ENCODE data around the gene NME9. TPM values are rescaled to one million over a fixed set of nuclear protein-coding genes. Genes with fewer than 3 reads are reported as not detected.
"Not testable (repeated sequence)": the region's sequence is repeated elsewhere in the genome, so short reads cannot be mapped to it uniquely, and the experiment has no call there.

The NME9 gene
- 1 to 10 TPM in 1 of 2 donors, not detected in 1; 3.7 TPM for total RNA-seq

GRCh38 chr3:138329127-138329983, at the start of gene NME9:
Gene NME9 (minus strand): TSS chr3:138329851. CDS start chr3:138329335, 516 bp downstream.
- Mint-ChIP-seq H3K27ac (peak within 1 kb of the TSS; percentile 68 to 93), H3K36me3 (no peaks in the 10 kb centered on the region), H3K9me3 (no peaks in the 10 kb centered on the region)
- ATAC-seq (peak; percentile 91 to 92), DNase-seq (ENCODE audit: low spot score in 2 of 2) (peak; percentile 87)

GRCh38 chr3:138378990-138379389, 49.3 kb upstream of the NME9 start:
- no peak for ATAC-seq
- Mint-ChIP-seq H3K9me3 (no peaks in the 10 kb centered on the region), H3K36me3 (no peaks in the 10 kb centered on the region), H3K27ac (no peak overlapping the region)
- DNase-seq (ENCODE audit: low spot score in 2 of 2): no peak

GRCh38 chr3:138378331-138378730, 48.7 kb upstream of the NME9 start:
- DNase-seq (ENCODE audit: low spot score in 2 of 2) (no peak), ATAC-seq (no peak)
- Mint-ChIP-seq H3K27ac (peak overlapping the region in 1 of 2 donors; percentile 15), H3K9me3 (no peaks in the 10 kb centered on the region), H3K36me3 (no peaks in the 10 kb centered on the region)

GRCh38 chr3:138377804-138378203, 48.2 kb upstream of the NME9 start:
- no peak overlapping the region for H3K27ac Mint-ChIP-seq
- ATAC-seq: no peak
- no peaks in the 10 kb centered on the region for H3K9me3 Mint-ChIP-seq
- H3K36me3 Mint-ChIP-seq: no peaks in the 10 kb centered on the region
- no peak for DNase-seq (ENCODE audit: low spot score in 2 of 2)

- not testable (repeated sequence) for H3K36me3 Mint-ChIP-seq; DNase-seq (ENCODE audit: low spot score in 2 of 2); ATAC-seq; H3K27ac Mint-ChIP-seq; H3K9me3 Mint-ChIP-seq
Measured at GRCh38 chr3:138377212-138377611, 47.6 kb upstream of the NME9 start.

- ATAC-seq: no peak
- no peaks in the 10 kb centered on the region for H3K36me3 Mint-ChIP-seq
- DNase-seq (ENCODE audit: low spot score in 2 of 2): no peak
- H3K27ac Mint-ChIP-seq: no peak overlapping the region
- no peaks in the 10 kb centered on the region for H3K9me3 Mint-ChIP-seq
Measured at GRCh38 chr3:138376663-138377062, 47.0 kb upstream of the NME9 start.

- Mint-ChIP-seq H3K36me3 (peaks cover 0 to 5% of the 10 kb centered on the region in 2 donors), H3K27ac (no peak overlapping the region), H3K9me3 (no peaks in the 10 kb centered on the region)
- DNase-seq (ENCODE audit: low spot score in 2 of 2) (no peak), ATAC-seq (no peak)
Measured at GRCh38 chr3:138375447-138375846, 45.8 kb upstream of the NME9 start.

- no peak overlapping the region for H3K27ac Mint-ChIP-seq
- H3K36me3 Mint-ChIP-seq: peaks cover 0 to 5% of the 10 kb centered on the region in 2 donors
- no peak for ATAC-seq
- no peak for DNase-seq (ENCODE audit: low spot score in 2 of 2)
- H3K9me3 Mint-ChIP-seq: no peaks in the 10 kb centered on the region
Measured at GRCh38 chr3:138374573-138375134, 45.0 kb upstream of the NME9 start.

GRCh38 chr3:138373736-138374094, 44.1 kb upstream of the NME9 start:
- Mint-ChIP-seq H3K36me3 (peaks cover 0 to 5% of the 10 kb centered on the region in 2 donors), H3K9me3 (no peaks in the 10 kb centered on the region), H3K27ac (no peak overlapping the region)
- ATAC-seq (no peak), DNase-seq (ENCODE audit: low spot score in 2 of 2) (no peak)

- ATAC-seq (no peak), DNase-seq (ENCODE audit: low spot score in 2 of 2) (no peak)
- H3K27ac Mint-ChIP-seq: no peak overlapping the region
- H3K9me3 Mint-ChIP-seq: no peaks in the 10 kb centered on the region
- H3K36me3 Mint-ChIP-seq: peaks cover 0 to 5% of the 10 kb centered on the region in 2 donors
Measured at GRCh38 chr3:138373087-138373735, 43.6 kb upstream of the NME9 start.

GRCh38 chr3:138371070-138371965, 41.7 kb upstream of the NME9 start:
- H3K27ac Mint-ChIP-seq: no peak overlapping the region
- peak; percentile 79 to 94 for ATAC-seq
- DNase-seq (ENCODE audit: low spot score in 2 of 2): no peak
- no peaks in the 10 kb centered on the region for H3K9me3 Mint-ChIP-seq
- H3K36me3 Mint-ChIP-seq: peaks cover 0 to 5% of the 10 kb centered on the region in 2 donors

- Mint-ChIP-seq H3K9me3 (no peaks in the 10 kb centered on the region), H3K36me3 (peaks cover 0 to 5% of the 10 kb centered on the region in 2 donors), H3K27ac (no peak overlapping the region)
- ATAC-seq: no peak
- DNase-seq (ENCODE audit: low spot score in 2 of 2): no peak
Measured at GRCh38 chr3:138370321-138370720, 40.7 kb upstream of the NME9 start.

GRCh38 chr3:138369151-138369900, 39.7 kb upstream of the NME9 start:
- no peak for DNase-seq (ENCODE audit: low spot score in 2 of 2)
- H3K27ac Mint-ChIP-seq: no peak overlapping the region
- H3K9me3 Mint-ChIP-seq: no peaks in the 10 kb centered on the region
- H3K36me3 Mint-ChIP-seq: peaks cover 0 to 5% of the 10 kb centered on the region in 2 donors
- ATAC-seq: no peak

GRCh38 chr3:138367911-138368310, 38.3 kb upstream of the NME9 start:
- Mint-ChIP-seq H3K36me3 (peaks cover 0 to 5% of the 10 kb centered on the region in 2 donors), H3K9me3 (no peaks in the 10 kb centered on the region), H3K27ac (no peak overlapping the region)
- DNase-seq (ENCODE audit: low spot score in 2 of 2) (no peak), ATAC-seq (no peak)

GRCh38 chr3:138367326-138367850, 37.7 kb upstream of the NME9 start:
- Mint-ChIP-seq H3K36me3 (peaks cover 0 to 5% of the 10 kb centered on the region in 2 donors), H3K27ac (no peak overlapping the region), H3K9me3 (no peaks in the 10 kb centered on the region)
- DNase-seq (ENCODE audit: low spot score in 2 of 2) (no peak), ATAC-seq (no peak)
